Measurements from ENCODE around the gene FREM1. TPM values are rescaled to one million over a fixed set of nuclear protein-coding genes. Genes with fewer than 3 reads are reported as not detected.

Gene FREM1
- polyA plus RNA-seq, 1 of the 3 experiments (the other 2 are of a cell fraction), result 0.26 TPM

DNA sequence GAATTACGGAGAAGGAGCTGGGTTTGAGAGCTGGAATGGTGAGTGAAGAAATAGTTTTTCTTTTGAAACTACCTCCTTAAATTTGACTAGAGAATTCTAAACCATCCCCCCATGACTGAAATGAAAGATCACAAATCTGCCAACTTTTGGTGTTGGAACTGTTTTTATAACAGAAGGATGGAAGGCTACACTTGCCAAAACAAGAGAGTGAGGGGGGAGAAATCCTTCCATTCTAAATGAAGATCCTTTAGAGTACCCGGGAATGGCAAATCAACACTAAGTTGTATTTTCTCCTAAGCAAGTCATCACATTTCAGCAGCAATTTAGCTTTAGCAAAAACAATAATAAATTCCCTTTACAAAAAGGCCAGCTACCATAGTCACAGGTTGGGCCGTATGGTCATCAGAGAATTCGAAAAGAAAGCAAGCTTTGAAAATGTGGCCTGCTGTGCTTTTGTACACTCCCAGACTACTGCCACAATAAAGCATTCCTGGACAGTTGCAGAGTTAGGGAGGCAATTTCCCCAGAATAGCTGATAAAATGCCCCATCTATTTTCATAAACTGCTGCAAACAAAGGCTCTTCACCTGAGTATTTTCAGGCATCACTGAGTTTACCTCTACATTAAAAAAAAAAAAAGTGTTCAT lies 25.0 kb upstream of the FREM1 start:
- no peaks in the 10 kb centered on the region for H3K9me3 ChIP-seq
- no peaks in the 10 kb centered on the region for H3F3A ChIP-seq (replicated peaks; ENCODE audit: insufficient read depth)
- no peak overlapping the region for H2AFZ ChIP-seq (ENCODE audit: low read depth)
- TF ChIP-seq GATA2 (CRISPR knock-in tag; IDR thresholded peaks at IDR 0.05) (no peak), JUND (IDR thresholded peaks at IDR 0.05) (no peak), TAF1 (IDR thresholded peaks at IDR 0.05; ENCODE audit: borderline replicate concordance, low read depth, low read length) (no peak), POLR2AphosphoS5 (IDR thresholded peaks at IDR 0.05; ENCODE audit: low read depth, low read length) (no peak), FOSL2 (IDR thresholded peaks at IDR 0.05; ENCODE audit: borderline replicate concordance, low read depth) (no peak), NRF1 (IDR thresholded peaks at IDR 0.05; ENCODE audit: low read depth, low read length) (no peak)
- no peaks in the 10 kb centered on the region for H3K27me3 ChIP-seq (ENCODE audit: insufficient read depth)
- H3K9ac ChIP-seq, result no peak overlapping the region
- H4K20me1 ChIP-seq (ENCODE audit: insufficient read depth), result no peaks in the 10 kb centered on the region
- no peaks in the 10 kb centered on the region for H3K9me2 ChIP-seq
- H3K4me2 ChIP-seq, result no peak overlapping the region
- H3K27ac ChIP-seq (ENCODE audit: low read depth in 2 of 2, low read length in 1 of 2), result peak overlapping the region in 1 of 2 experiments; percentile 91; a peak in 2 of 4 replicates
- CTCF ChIA-PET, result interaction anchor here (0.7 to 1.9 kb wide), 8 partner anchors 14 to 243 kb away, joined by 3 to 5 read pairs (median 4); partner anchors contain the start of gene FREM1
- POLR2A ChIA-PET, result interaction anchor here (0.5 to 3.4 kb wide), 4 partner anchors 14 to 28 kb away, joined by 3 to 16 read pairs (median 6); partner anchors contain the start of gene FREM1
- WGBS (ENCODE audit: low lambda C conversion rate), result 80% methylated on average over 4 of the region's 4 CpGs
- DNase-seq, result no peak
- H3K79me2 ChIP-seq (ENCODE audit: insufficient read depth), result no peaks in the 10 kb centered on the region
- H3K4me1 ChIP-seq (ENCODE audit: control insufficient read depth in 1 of 2, insufficient read depth in 2 of 2, low read depth in 1 of 2, low read length in 1 of 2), result peaks cover 0 to 12% of the 10 kb centered on the region in 2 experiments; a peak in 2 of 4 replicates
- no peak overlapping the region for H3K4me3 ChIP-seq (ENCODE audit: low read depth in 2 of 2, low read length in 1 of 2)
- H3K36me3 ChIP-seq (replicated peaks in 1 of 2; ENCODE audit: control insufficient read depth in 1 of 2, insufficient read depth in 2 of 2, low read length in 1 of 2), result no peaks in the 10 kb centered on the region

DNA sequence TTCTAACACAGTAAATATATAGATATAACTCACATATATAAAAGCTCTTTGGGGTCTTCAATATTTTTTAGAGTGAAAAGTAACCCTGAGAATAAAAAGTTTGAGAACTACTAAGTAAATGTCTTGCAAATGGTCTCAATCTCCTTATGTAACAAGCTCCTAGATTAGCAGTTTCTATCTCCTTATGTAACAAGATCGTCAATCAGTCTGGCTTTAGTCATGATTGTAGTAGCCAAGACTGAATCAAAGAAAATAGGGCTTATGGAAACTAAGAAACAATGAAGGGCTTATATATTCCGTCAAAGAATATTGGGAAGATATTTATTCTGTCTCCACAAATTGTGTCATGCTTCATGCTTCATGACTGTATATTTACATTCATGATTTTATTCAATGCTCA lies 22.4 kb upstream of the FREM1 start:
- Histone ChIP-seq H3K9ac (no peak overlapping the region), H3K27me3 (ENCODE audit: insufficient read depth) (no peaks in the 10 kb centered on the region), H3K79me2 (ENCODE audit: insufficient read depth) (no peaks in the 10 kb centered on the region), H2AFZ (ENCODE audit: low read depth) (no peak overlapping the region), H3K27ac (ENCODE audit: low read depth in 2 of 2, low read length in 1 of 2) (no peak overlapping the region), H3K4me2 (no peak overlapping the region), H4K20me1 (ENCODE audit: insufficient read depth) (no peaks in the 10 kb centered on the region), H3K9me3 (no peaks in the 10 kb centered on the region), H3K36me3 (replicated peaks in 1 of 2; ENCODE audit: control insufficient read depth in 1 of 2, insufficient read depth in 2 of 2, low read length in 1 of 2) (no peaks in the 10 kb centered on the region), H3F3A (replicated peaks; ENCODE audit: insufficient read depth) (no peaks in the 10 kb centered on the region), H3K4me3 (ENCODE audit: low read depth in 2 of 2, low read length in 1 of 2) (no peak overlapping the region), H3K9me2 (no peaks in the 10 kb centered on the region), H3K4me1 (ENCODE audit: control insufficient read depth in 1 of 2, insufficient read depth in 2 of 2, low read depth in 1 of 2, low read length in 1 of 2) (peaks cover 0 to 12% of the 10 kb centered on the region in 2 experiments; a peak in 2 of 4 replicates)
- TF ChIP-seq CHD2 (IDR thresholded peaks at IDR 0.05; ENCODE audit: low read length, partially characterized antibody), result no peak
- TF ChIP-seq, protein P1, sequence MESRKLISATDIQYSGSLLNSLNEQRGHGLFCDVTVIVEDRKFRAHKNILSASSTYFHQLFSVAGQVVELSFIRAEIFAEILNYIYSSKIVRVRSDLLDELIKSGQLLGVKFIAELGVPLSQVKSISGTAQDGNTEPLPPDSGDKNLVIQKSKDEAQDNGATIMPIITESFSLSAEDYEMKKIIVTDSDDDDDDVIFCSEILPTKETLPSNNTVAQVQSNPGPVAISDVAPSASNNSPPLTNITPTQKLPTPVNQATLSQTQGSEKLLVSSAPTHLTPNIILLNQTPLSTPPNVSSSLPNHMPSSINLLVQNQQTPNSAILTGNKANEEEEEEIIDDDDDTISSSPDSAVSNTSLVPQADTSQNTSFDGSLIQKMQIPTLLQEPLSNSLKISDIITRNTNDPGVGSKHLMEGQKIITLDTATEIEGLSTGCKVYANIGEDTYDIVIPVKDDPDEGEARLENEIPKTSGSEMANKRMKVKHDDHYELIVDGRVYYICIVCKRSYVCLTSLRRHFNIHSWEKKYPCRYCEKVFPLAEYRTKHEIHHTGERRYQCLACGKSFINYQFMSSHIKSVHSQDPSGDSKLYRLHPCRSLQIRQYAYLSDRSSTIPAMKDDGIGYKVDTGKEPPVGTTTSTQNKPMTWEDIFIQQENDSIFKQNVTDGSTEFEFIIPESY (IDR thresholded peaks at IDR 0.05; ENCODE audit: borderline replicate concordance, low read depth), result no peak
- TF ChIP-seq YY1 (IDR thresholded peaks at IDR 0.05; ENCODE audit: low read depth), result no peak
- TF ChIP-seq, protein P2, sequence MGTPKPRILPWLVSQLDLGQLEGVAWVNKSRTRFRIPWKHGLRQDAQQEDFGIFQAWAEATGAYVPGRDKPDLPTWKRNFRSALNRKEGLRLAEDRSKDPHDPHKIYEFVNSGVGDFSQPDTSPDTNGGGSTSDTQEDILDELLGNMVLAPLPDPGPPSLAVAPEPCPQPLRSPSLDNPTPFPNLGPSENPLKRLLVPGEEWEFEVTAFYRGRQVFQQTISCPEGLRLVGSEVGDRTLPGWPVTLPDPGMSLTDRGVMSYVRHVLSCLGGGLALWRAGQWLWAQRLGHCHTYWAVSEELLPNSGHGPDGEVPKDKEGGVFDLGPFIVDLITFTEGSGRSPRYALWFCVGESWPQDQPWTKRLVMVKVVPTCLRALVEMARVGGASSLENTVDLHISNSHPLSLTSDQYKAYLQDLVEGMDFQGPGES (IDR thresholded peaks at IDR 0.05; ENCODE audit: low read depth, low read length), result no peak
- TF ChIP-seq TEAD4 (IDR thresholded peaks at IDR 0.05; ENCODE audit: borderline replicate concordance, insufficient read depth), result no peak
- TF ChIP-seq RAD21 (IDR thresholded peaks at IDR 0.05; ENCODE audit: low read length), result no peak
- TF ChIP-seq, protein P3, sequence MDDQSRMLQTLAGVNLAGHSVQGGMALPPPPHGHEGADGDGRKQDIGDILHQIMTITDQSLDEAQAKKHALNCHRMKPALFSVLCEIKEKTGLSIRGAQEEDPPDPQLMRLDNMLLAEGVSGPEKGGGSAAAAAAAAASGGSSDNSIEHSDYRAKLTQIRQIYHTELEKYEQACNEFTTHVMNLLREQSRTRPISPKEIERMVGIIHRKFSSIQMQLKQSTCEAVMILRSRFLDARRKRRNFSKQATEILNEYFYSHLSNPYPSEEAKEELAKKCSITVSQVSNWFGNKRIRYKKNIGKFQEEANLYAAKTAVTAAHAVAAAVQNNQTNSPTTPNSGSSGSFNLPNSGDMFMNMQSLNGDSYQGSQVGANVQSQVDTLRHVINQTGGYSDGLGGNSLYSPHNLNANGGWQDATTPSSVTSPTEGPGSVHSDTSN (IDR thresholded peaks at IDR 0.05), result no peak
- no peak for TF ChIP-seq EP300 (IDR thresholded peaks at IDR 0.05; ENCODE audit: borderline replicate concordance in 1 of 2, low read depth in 1 of 2, low read length in 1 of 2)
- TF ChIP-seq FOXJ3 (CRISPR knock-in tag; IDR thresholded peaks at IDR 0.05), result no peak
- no peak for TF ChIP-seq MAX (IDR thresholded peaks at IDR 0.05; ENCODE audit: low read depth)
- TF ChIP-seq SMC3 (IDR thresholded peaks at IDR 0.05; ENCODE audit: low read depth, low read length), result no peak
- TF ChIP-seq FOSL2 (IDR thresholded peaks at IDR 0.05; ENCODE audit: borderline replicate concordance, low read depth), result no peak
- TF ChIP-seq RXRA (IDR thresholded peaks at IDR 0.05; ENCODE audit: borderline replicate concordance, low read depth), result no peak
- no peak for TF ChIP-seq TCF12 (IDR thresholded peaks at IDR 0.05)
- no peak for TF ChIP-seq SIN3A (IDR thresholded peaks at IDR 0.05; ENCODE audit: borderline replicate concordance, low read depth, low read length)
- TF ChIP-seq NRF1 (IDR thresholded peaks at IDR 0.05; ENCODE audit: low read depth, low read length), result no peak
- no peak for TF ChIP-seq POLR2AphosphoS5 (IDR thresholded peaks at IDR 0.05; ENCODE audit: low read depth, low read length)
- TF ChIP-seq RCOR1 (IDR thresholded peaks at IDR 0.05; ENCODE audit: low read length), result no peak
- no peak for TF ChIP-seq MEF2A (IDR thresholded peaks at IDR 0.05; ENCODE audit: borderline replicate concordance, low read depth)
- TF ChIP-seq USF2 (IDR thresholded peaks at IDR 0.05; ENCODE audit: borderline replicate concordance, low read depth, low read length), result no peak
- ChIA-PET POLR2A (no interaction called here), CTCF (interaction anchor here (1.5 kb wide), 1 partner anchor 13 kb away, joined by 5 read pairs; no protein-coding TSS in a partner anchor)
- WGBS (ENCODE audit: low lambda C conversion rate), result 90% methylated on average over 2 of the region's 2 CpGs
- no peak for DNase-seq
